Measurements from ENCODE around the gene CHODL.

DNA sequence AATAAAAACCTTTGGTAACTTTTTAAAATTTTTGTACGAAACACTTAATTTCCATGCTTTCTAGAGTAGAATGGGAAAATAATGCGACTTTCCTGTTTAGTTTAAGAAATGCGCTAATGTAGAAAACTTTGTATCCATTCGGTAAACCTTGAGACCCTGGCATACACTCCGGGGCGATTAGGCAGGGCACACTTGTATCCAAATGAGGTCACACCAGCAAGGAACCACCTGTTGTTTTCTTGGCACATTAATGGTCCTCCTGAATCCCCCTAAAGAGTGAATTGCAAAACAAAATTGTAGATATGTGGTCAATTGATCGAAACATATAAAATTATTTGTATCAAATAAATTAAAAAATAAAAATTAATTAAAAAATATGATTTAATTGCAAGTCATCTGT is 25.2 kb downstream of the CHODL start:
- TF ChIP-seq, protein P1, sequence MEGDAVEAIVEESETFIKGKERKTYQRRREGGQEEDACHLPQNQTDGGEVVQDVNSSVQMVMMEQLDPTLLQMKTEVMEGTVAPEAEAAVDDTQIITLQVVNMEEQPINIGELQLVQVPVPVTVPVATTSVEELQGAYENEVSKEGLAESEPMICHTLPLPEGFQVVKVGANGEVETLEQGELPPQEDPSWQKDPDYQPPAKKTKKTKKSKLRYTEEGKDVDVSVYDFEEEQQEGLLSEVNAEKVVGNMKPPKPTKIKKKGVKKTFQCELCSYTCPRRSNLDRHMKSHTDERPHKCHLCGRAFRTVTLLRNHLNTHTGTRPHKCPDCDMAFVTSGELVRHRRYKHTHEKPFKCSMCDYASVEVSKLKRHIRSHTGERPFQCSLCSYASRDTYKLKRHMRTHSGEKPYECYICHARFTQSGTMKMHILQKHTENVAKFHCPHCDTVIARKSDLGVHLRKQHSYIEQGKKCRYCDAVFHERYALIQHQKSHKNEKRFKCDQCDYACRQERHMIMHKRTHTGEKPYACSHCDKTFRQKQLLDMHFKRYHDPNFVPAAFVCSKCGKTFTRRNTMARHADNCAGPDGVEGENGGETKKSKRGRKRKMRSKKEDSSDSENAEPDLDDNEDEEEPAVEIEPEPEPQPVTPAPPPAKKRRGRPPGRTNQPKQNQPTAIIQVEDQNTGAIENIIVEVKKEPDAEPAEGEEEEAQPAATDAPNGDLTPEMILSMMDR (IDR thresholded peaks at IDR 0.05), result no peak
- TF ChIP-seq POLR2A (IDR thresholded peaks at IDR 0.05), result no peak
